Neuronal stem cell (in vitro differentiated cells): ENCODE measurements around the gene TMTC1.

ENCODE experiments used
- DNase-seq: peaks from one replicate; pipeline ENCODE4 v3.0.0-alpha.2; 2013; ENCODE audit warnings: low spot score
- H2AFZ ChIP-seq: one replicate; pipeline ENCODE4 v1.6.1; 2013; ENCODE audit warnings: mild to moderate bottlenecking, low read length, inconsistent platforms
- H2AK5ac ChIP-seq: 2 replicates; pipeline ENCODE4 v1.6.1; 2013; ENCODE audit warnings: low read depth, mild to moderate bottlenecking, inconsistent platforms, low read length, moderate library complexity, mixed read lengths
- H2BK120ac ChIP-seq: 2 replicates; pipeline ENCODE4 v1.6.1; 2013; ENCODE audit warnings: low read depth, mild to moderate bottlenecking, inconsistent platforms, low read length, moderate library complexity, mixed read lengths
- H2BK12ac ChIP-seq: one replicate; pipeline ENCODE4 v1.6.1; 2013; ENCODE audit warnings: low read length, inconsistent platforms
- H2BK15ac ChIP-seq: 2 replicates; pipeline ENCODE4 v1.6.1; 2013; ENCODE audit warnings: mild to moderate bottlenecking, low read length, inconsistent platforms, mixed read lengths
- H2BK5ac ChIP-seq: one replicate; pipeline ENCODE4 v1.6.1; 2013; ENCODE audit warnings: inconsistent platforms, mild to moderate bottlenecking, low read length, moderate library complexity
- H3K14ac ChIP-seq: one replicate; pipeline ENCODE4 v1.6.1; 2013; ENCODE audit warnings: low read length, inconsistent platforms
- H3K18ac ChIP-seq: 2 replicates; pipeline ENCODE4 v1.6.1; 2013; ENCODE audit warnings: low read length, inconsistent platforms
- H3K23ac ChIP-seq: 2 replicates; pipeline ENCODE4 v1.6.1; 2013; ENCODE audit warnings: low read depth, mild to moderate bottlenecking, mixed read lengths, low read length, inconsistent platforms; ENCODE audit not compliant: poor library complexity
- H3K27ac ChIP-seq: replicated peaks from 3 replicates; pipeline ENCODE4 v1.5.1; 2013; ENCODE audit warnings: low read length, inconsistent platforms
- H3K27me3 ChIP-seq, 3 experiments: 2 replicates each; pipeline ENCODE4 v1.6.1; 2013; ENCODE audit warnings: low read length in 3 of 3, mild to moderate bottlenecking in 2 of 3, inconsistent platforms in 1 of 3, low read depth in 1 of 3, mixed read lengths in 1 of 3, moderate library complexity in 1 of 3; ENCODE audit not compliant: control insufficient read depth in 3 of 3, insufficient read depth in 3 of 3
- H3K36me3 ChIP-seq, 2 donors: replicated peaks in 1 of 2; 2 replicates each; pipeline ENCODE4 v1.6.1; 2013; ENCODE audit warnings: low read length in 2 of 2; ENCODE audit not compliant: control insufficient read depth in 2 of 2, insufficient read depth in 2 of 2
- H3K4ac ChIP-seq: 2 replicates; pipeline ENCODE4 v1.6.1; 2013; ENCODE audit warnings: inconsistent platforms, mild to moderate bottlenecking, low read length, moderate library complexity
- H3K4me1 ChIP-seq, 2 donors: 1 replicate in 1 of 2; 2 replicates in 1 of 2; pipeline ENCODE4 v1.6.1; 2013; ENCODE audit warnings: low read length in 2 of 2, low read depth in 1 of 2; ENCODE audit not compliant: control insufficient read depth in 2 of 2, insufficient read depth in 1 of 2
- H3K4me2 ChIP-seq: one replicate; pipeline ENCODE4 v1.6.1; 2013; ENCODE audit warnings: mild to moderate bottlenecking, low read length, inconsistent platforms; ENCODE audit not compliant: insufficient read depth, poor library complexity, severe bottlenecking
- H3K4me3 ChIP-seq, 2 donors: 2 replicates each; pipeline ENCODE4 v1.5.1; 2013; ENCODE audit warnings: low read length in 2 of 2, mild to moderate bottlenecking in 2 of 2, inconsistent platforms in 1 of 2, moderate library complexity in 1 of 2
- H3K79me1 ChIP-seq: one replicate; pipeline ENCODE4 v1.6.1; 2013; ENCODE audit warnings: low read depth, mild to moderate bottlenecking, inconsistent platforms, low read length, moderate library complexity
- H3K9ac ChIP-seq: one replicate; pipeline ENCODE4 v1.6.1; 2013; ENCODE audit warnings: mild to moderate bottlenecking, low read depth, low read length, inconsistent platforms; ENCODE audit not compliant: poor library complexity
- H3K9me3 ChIP-seq, 2 donors: replicated peaks in 1 of 2; 2 replicates each; pipeline versions ENCODE3 to v1.6.1; 2013; ENCODE audit warnings: low read length in 2 of 2, mild to moderate bottlenecking in 2 of 2, inconsistent platforms in 1 of 2, low read depth in 1 of 2, mixed read lengths in 1 of 2, moderate library complexity in 1 of 2; ENCODE audit not compliant: control insufficient read depth in 2 of 2, insufficient read depth in 1 of 2
- H4K8ac ChIP-seq: one replicate; pipeline ENCODE4 v1.6.1; 2013; ENCODE audit warnings: low read depth, mild to moderate bottlenecking, inconsistent platforms, low read length, moderate library complexity
- H4K91ac ChIP-seq: one replicate; pipeline ENCODE4 v1.6.1; 2013; ENCODE audit warnings: low read length, low read depth, mild to moderate bottlenecking, inconsistent platforms; ENCODE audit not compliant: poor library complexity
- WGBS, 2 donors: extraction: QIAGEN DNeasy Blood & Tissue Kit; methylation state at CpG; one replicate each; pipeline ENCODE4 v1.1.7; 2013; ENCODE audit warnings: missing lambda C conversion rate in 2 of 2, mixed read lengths in 1 of 2; ENCODE audit not compliant: insufficient read length in 2 of 2, insufficient replicate concordance in 1 of 2; ENCODE audit errors: extremely low coverage in 2 of 2; 5-methylcytosine and 5-hydroxymethylcytosine counted together

Gene TMTC1

GRCh38 chr12:29518407-29518806 lies 265.3 kb downstream of the TMTC1 start:
- H2AFZ ChIP-seq: no peak overlapping the region

DNA sequence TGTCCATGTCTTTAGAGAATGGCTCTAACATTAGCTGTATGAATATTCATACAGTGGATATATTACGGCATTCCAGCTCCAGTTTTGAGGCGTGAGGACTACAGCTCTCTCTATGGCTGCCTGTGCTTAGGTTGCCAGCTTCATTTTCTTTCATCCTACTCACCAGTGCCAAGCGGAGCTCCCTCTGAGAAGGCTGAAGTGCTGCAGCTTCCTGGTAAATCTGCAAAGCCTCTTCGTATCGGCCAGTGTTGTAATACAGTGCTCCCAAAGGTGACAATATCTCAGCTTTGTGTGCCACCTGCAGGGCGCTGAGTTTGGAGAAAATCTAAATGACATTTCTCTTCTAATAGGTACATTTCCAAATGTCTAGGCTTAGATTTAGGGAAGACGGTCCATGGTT lies 266.5 kb downstream of the TMTC1 start:
- Histone ChIP-seq H3K4me3 (no peak overlapping the region), H2BK15ac (no peak overlapping the region), H3K9me3 (no peaks in the 10 kb centered on the region), H3K18ac (no peak overlapping the region), H3K27ac (no peak overlapping the region), H3K23ac (no peak overlapping the region), H3K36me3 (peaks cover 0 to 55% of the 10 kb centered on the region in 2 donors), H2AK5ac (no peak overlapping the region), H4K8ac (no peak overlapping the region), H3K4me1 (peaks cover 0 to 4% of the 10 kb centered on the region in 2 donors), H2BK12ac (no peak overlapping the region), H3K4ac (no peak overlapping the region), H3K14ac (no peak overlapping the region), H3K9ac (no peak overlapping the region), H3K4me2 (no peak overlapping the region), H3K27me3 (no peaks in the 10 kb centered on the region), H4K91ac (no peak overlapping the region), H2BK5ac (no peak overlapping the region), H2BK120ac (no peak overlapping the region), H2AFZ (no peak overlapping the region), H3K79me1 (no peaks in the 10 kb centered on the region)
- no peak for DNase-seq
- no CpG with 5 or more reads among the region's 7 CpGs for WGBS, 2 donors

More at GRCh38 chr12:29518407-29518806, 265.3 kb downstream of the TMTC1 start:
- H3K18ac ChIP-seq: no peak overlapping the region
- H3K79me1 ChIP-seq: no peaks in the 10 kb centered on the region
- H2BK5ac ChIP-seq: no peak overlapping the region
- H3K9ac ChIP-seq: no peak overlapping the region
- H2BK12ac ChIP-seq: no peak overlapping the region
- H3K4me1 ChIP-seq: peaks cover 0 to 4% of the 10 kb centered on the region in 2 donors
- H3K4me3 ChIP-seq: no peak overlapping the region
- H3K36me3 ChIP-seq: peaks cover 0 to 49% of the 10 kb centered on the region in 2 donors
- H2BK15ac ChIP-seq: no peak overlapping the region
- H4K91ac ChIP-seq: no peak overlapping the region
- no peak overlapping the region for H3K27ac ChIP-seq
- H4K8ac ChIP-seq: no peak overlapping the region
- no peak overlapping the region for H3K4me2 ChIP-seq
- whole genome bisulfite sequencing, 2 donors: no CpG with 5 or more reads among the region's 2 CpGs
- no peak overlapping the region for H2AK5ac ChIP-seq
- H3K14ac ChIP-seq: no peak overlapping the region
- no peaks in the 10 kb centered on the region for H3K9me3 ChIP-seq
- no peak overlapping the region for H2BK120ac ChIP-seq
- DNase-seq: no peak
- H3K4ac ChIP-seq: no peak overlapping the region
- H3K27me3 ChIP-seq: no peaks in the 10 kb centered on the region
- no peak overlapping the region for H3K23ac ChIP-seq

DNA sequence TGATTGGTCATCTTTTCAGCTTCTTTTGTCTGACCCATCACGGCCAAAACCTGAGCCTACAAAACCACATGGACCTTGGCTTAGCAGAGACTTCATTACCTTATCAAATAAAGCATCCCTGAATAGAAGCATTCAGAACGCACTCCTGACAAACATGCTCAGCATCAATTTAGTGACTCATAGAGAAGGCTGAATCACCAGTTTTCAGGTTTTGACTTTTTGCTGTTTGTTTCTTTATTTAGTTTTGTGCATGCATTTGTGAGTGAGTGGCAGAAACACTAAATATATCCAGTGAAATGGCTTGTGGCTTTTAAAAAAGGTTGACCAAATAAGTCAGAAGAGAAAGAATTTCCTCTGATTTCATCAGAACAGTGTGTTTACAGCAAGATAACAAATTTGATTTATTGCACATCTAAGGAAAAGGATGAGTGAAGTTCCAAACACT lies 267.3 kb downstream of the TMTC1 start:
- Histone ChIP-seq H3K79me1 (no peaks in the 10 kb centered on the region), H2AFZ (no peak overlapping the region), H4K91ac (no peak overlapping the region), H3K14ac (no peak overlapping the region), H3K27me3 (no peaks in the 10 kb centered on the region), H3K18ac (no peak overlapping the region), H2BK120ac (no peak overlapping the region), H3K4ac (no peak overlapping the region), H3K9me3 (no peaks in the 10 kb centered on the region), H3K4me2 (no peak overlapping the region), H3K4me3 (no peak overlapping the region), H2AK5ac (no peak overlapping the region), H2BK15ac (no peak overlapping the region), H4K8ac (no peak overlapping the region), H3K23ac (no peak overlapping the region), H3K4me1 (peaks cover 0 to 4% of the 10 kb centered on the region in 2 donors), H3K9ac (no peak overlapping the region), H2BK5ac (no peak overlapping the region), H3K36me3 (peaks cover 0 to 60% of the 10 kb centered on the region in 2 donors), H3K27ac (no peak overlapping the region), H2BK12ac (no peak overlapping the region)
- DNase-seq: no peak
- no CpG with 5 or more reads among the region's 2 CpGs for WGBS, 2 donors

- Histone ChIP-seq H3K27ac (no peak overlapping the region), H3K36me3 (peaks cover 0 to 69% of the 10 kb centered on the region in 2 donors), H2BK5ac (no peak overlapping the region), H3K4me1 (no peaks in the 10 kb centered on the region), H3K18ac (no peak overlapping the region), H2BK120ac (no peak overlapping the region), H3K4me3 (no peak overlapping the region), H3K4me2 (no peak overlapping the region), H2AK5ac (no peak overlapping the region), H4K8ac (no peak overlapping the region), H4K91ac (no peak overlapping the region), H3K4ac (no peak overlapping the region), H2AFZ (no peak overlapping the region), H3K9me3 (no peaks in the 10 kb centered on the region), H2BK15ac (no peak overlapping the region), H3K9ac (no peak overlapping the region), H3K23ac (no peak overlapping the region), H3K79me1 (no peaks in the 10 kb centered on the region), H2BK12ac (no peak overlapping the region), H3K14ac (no peak overlapping the region), H3K27me3 (no peaks in the 10 kb centered on the region)
- no peak for DNase-seq
- WGBS, 2 donors: no CpG with 5 or more reads among the region's 6 CpGs
Observed at GRCh38 chr12:29510591-29511185, 273.1 kb downstream of the TMTC1 start.
